NCI-H1048 (cell line): Measurements from ENCODE around the gene CCDC88C.

ENCODE experiments used
- DNase-seq: peaks from one replicate; lab custom pipeline; 2025; lab: John Stamatoyannopoulos, UW

CCDC88C gene

DNA sequence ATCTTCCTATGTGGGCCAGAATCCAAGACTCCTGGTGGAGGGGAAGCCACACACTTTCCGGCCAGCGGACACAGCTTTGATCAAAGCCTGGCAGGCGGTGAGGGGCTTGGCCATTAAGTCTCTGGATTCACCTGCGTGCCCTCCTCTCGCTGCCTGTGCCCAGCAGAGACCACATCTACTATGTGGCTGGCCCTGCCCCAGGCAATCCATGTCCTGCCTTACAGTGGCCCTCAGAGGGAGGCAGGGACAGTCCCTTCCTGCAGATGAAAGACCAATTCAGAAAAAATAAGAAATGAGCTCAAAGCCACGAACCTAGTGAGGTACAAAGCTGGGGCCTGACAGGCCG, 90.4 kb downstream of the CCDC88C start:
- DNase-seq, result no peak

GRCh38 chr14:91326514-91327249, 90.9 kb downstream of the CCDC88C start:
- no peak for DNase-seq

DNA sequence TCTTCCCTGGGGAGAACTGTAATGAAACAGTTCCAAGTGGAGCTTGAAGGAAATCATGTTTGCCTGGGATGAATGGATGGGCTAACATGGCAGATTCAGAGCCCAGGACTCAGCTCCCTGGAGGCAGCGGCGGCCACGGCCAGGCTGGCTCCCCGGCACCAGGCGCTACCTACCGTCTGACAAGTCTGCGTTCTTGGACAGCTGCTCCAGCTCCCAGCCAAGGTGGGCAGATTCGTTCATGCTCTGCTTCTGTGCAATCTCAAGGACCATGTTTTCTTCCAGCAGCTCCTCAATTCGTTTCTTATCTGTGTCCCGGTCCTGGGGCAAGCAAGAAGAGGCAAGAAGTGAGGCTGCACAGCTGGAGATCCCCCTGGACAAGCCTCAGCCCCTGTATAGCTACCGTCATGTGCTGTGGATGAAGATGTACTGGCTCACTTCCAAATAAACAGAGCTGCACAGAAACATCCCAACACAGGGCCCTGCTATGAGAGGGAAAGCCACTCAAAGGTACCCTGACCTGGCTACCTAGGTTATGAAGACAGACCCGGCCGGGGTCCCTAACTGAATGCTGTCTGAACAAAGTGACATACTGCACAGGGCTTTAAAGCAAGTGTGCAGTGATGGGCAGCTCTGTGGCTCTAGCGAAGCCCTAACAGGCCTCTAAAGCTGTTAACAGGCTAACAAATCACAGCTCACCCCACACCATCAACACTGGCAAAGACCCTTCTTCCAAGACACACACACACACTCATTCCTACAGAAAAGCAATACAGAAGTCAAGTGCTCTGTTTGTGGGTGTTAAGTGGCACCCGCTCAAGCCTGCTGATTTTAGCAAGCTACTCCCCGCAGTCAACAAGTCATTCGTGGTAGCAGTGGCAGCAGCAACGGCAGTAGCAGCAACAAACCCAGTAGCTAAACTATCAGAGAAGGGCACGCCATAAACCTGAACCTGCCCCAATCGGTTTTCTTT, 92.7 kb downstream of the CCDC88C start:
- no peak for DNase-seq

DNA sequence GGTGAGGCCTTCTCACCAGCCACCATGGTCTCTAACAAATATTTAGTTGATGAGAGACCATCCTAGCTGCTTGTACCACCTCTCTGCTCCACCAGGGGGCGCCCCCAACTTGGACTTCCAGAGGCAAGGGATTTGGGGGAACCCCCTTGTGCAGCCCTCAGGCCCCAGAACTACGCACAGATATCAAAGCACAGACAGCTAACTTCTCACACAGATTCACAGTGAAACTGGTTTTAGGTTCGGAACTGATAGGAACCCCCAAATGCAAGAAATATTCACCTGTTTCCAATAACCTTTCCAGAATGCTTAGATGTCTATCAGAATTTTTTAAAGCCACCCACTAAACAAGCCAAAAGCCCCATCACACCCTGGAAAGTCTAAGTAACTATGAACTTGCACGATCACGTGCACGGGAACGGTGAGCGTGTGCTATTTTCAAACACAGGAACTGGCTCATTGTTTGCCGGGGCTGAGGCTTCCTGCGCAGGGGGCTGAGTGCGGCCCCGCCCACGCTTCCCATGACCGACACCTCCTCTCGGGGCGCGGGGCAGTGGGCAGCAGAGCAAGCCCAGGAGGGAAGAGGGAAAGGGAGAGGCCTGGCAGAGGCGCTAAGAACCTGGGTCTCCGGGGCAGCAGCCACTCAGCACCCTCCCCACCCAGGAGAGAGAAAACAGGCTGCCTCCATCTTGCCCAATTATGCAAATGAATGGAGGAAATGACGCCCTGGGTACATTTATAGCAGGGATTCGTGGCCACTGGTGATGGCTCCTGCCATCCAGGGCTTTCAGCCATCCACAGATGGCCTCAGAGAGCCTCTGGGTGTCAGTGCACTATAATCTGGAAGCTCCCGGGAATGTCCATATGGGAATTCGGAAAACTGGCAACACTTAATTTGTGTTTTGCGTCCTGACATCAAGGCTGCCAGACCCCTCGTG, 93.7 kb downstream of the CCDC88C start:
- no peak for DNase-seq

DNA sequence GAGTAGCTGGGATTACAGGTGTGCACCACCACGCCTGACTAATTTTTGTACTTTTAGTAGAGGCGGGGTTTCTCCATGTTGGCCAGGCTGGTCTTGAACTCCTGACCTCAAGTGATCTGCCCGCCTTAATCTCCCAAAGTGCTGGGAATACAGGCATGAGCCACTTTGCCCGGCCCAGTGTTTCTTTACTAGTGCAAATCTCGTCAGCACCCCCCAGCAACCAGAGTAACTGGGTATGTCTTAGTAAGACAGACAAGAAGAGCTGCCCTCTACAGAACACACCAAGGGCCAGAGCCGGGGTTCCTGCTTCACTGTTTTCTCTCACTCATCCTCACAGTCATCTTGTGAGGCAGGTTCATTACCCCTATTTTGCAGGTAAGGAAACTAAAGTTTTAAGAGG, 94.6 kb downstream of the CCDC88C start:
- no peak for DNase-seq

DNA sequence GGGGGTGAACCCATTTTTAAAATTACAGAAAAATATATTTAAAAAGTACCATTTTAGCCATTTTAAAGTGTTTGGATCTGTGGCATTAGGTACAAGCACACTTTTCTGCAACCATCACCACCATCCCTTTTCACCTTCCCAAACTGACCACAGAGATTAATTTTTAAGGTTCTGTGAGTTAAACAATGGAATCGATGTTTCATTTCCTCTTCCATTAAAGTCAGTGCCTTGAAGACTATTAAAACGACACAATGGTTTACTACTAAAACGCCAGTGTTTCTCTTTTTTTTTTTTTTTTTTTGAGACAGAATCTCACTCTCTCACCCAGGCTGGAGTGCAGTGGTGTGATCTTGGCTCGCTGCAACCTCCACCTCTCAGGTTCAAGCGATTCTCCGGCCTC, 95.0 kb downstream of the CCDC88C start:
- no peak for DNase-seq

DNA sequence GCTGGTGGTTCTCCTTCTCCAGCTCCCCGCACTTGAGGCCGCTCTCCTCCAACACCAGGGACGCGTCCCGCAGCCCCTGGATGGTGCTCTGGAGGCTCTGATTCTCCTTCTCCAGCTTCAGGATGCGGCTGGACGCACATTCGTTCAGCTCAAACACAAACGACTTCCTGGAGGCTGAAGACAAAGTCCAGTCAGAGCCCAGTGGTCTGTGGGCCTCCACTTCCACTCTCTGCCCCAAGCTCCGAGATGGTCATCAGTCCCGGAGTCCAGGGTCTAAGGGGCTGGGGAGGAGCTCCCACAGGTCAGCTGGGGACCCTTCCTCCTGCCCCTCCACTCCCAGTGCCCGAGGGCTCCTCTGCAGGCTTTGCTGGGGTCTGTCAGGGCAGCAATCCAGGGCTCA, 96.5 kb downstream of the CCDC88C start:
- no peak for DNase-seq

GRCh38 chr14:91320266-91320665, 97.4 kb downstream of the CCDC88C start:
- no peak for DNase-seq

DNA sequence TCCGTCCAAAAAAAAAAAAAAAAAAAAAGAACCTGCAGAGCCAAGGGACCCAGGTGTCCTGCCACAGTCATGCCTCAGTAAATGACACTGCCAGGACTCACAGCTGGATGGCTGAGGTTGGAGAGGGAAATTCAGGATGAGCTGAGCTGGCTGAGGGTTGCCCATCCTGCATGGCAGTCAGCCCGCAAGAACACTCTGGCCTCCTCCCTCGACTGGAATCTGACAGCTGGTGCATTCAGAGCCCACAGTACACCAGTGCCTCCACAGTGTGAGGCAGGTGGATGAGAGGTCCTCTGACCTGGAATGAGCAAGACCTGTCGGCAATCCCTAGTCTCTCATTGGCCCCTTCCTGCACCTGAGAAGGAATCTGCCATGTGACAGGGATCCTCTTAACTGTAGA, 98.7 kb downstream of the CCDC88C start:
- no peak for DNase-seq

DNA sequence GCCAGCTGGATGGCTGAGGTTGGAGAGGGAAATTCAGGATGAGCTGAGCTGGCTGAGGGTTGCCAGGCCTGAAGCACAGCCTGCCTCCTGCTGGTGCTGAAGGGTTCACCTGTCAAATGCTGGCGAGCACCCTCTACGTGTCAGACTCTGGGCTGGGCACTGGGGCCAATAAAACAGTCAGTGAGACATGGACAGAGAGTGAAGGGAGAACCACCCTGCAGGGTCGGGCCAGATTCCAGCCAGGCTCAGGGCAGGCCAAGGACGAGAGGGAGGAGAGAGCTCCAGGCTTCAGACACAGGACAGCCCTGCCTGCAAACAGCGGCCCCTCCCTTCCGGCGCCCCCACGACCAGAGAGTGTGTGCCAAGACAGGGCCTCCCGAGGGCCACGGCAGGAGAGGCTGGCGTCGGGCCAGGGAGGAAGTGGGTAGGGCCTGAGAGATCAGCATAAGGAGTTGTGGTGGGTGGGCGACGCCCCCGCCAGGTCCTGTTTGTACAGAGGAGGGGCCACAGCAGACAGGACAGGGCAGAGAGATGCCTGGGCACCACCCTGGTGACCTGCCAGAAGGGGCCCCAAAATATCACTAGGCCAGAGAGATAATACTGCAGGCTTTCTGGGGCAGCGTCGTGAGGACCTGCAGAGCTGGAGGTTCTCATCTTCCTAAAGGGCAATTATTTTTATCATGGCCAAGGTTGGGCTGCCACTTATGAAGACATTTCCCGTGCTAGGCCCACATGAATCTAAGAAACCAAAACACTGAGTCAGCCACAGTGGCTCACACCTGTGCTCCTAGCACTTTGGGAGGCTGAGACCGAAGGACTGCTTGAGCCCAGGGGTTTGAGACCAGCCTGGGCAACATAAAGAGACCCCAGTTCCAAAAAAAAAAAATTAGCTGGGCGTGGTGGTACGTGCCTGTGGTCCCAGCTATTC, 100.0 kb downstream of the CCDC88C start:
- DNase-seq, result no peak

GRCh38 chr14:91316761-91317160, 100.9 kb downstream of the CCDC88C start:
- DNase-seq, result no peak

DNA sequence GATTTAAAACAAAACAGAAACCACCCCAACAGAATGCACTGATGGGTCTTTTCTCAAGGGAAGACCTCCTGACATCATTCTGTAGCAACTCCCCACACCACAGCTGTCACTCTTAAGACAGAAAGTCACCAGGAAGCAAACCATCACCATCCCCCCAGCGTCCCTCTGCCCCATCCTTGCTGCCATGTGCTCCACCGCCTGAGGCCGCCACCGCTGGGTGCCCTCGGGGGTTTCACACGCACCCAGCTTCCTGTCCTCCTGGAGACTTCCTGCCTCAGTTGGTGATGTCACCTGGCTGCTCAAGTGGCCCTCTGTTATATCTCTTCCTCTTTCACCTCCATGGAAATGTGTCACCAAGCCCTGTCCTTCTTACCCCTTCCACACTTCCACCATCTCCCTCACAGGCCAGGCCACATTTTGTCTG, 101.8 kb downstream of the CCDC88C start:
- no peak for DNase-seq

DNA sequence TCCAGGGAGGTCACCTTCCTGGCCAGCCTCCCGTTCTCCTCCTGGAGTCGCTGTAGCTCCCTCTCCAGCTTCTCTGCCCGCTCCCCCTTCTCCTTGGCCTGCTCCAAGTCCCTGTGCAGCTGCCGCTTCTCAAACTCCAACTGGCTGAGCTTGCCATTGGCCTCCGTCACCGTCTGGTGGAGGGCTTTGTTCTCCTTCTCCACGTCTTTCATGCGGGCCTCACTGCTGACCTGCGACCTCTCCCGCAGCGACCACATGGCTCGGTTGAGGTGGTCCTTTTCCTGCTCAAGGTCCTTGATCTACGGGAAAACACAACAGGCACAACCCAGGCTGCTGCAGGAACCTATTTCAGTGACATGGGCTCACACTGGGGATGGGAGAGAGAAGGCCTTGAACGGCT, 103.8 kb downstream of the CCDC88C start:
- no peak for DNase-seq

GRCh38 chr14:91313154-91313850, 104.3 kb downstream of the CCDC88C start:
- no peak for DNase-seq

- no peak for DNase-seq
These were observed 106.3 kb downstream of the CCDC88C start for GRCh38 chr14:91311284-91311662.

DNA sequence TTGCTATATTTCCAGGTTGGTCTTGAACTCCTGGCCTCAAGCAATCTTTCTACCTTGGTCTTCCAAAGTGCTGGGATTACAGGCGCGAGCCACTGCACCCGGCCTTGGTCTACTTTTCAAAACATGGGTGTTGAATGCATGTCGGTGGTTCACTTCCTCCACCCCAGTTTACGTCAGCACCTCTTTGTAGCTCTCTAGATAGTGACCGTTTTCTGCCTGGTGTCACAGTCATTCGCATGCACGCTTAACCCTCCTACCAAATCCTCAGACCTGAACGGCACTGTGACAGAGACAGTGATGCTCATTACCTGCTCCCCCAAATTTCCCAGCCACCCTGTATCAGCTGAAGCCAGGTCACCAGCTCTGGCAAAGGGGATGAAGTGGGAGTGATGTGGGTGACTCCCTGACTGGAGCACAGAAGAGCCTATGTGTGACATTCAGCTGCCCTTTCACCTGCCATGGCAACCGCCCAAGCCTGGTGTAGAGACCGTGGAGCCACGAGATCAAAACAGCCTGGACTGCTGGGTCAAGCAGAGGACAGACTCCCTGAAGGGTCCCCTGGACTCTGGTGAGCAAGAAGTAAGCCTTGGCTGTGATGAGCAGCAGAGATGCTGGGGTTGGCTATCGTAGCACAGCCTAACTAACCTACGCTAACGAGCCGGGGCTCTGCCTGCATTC, 106.9 kb downstream of the CCDC88C start:
- DNase-seq, result no peak

GRCh38 chr14:91309756-91310280, 107.8 kb downstream of the CCDC88C start:
- DNase-seq, result no peak

DNA sequence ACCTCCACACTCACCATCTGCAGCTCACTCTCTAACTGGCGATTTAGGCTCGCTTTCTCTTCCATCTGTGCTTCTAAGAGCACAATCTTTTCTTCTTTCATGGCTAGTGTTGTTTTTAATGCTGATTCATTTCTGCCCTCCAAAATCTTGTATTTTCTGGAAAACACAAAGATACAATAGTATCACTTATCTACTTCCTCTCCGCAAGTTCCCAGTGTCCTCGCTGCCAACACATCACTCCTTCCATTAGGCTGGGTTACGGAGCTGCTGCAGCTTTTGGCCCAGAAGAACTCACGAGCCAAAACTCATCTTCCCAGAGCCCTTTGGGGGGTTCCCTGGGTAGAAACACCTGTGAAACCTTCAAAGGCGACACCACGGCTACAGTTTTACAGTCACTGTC, 109.3 kb downstream of the CCDC88C start:
- no peak for DNase-seq

DNA sequence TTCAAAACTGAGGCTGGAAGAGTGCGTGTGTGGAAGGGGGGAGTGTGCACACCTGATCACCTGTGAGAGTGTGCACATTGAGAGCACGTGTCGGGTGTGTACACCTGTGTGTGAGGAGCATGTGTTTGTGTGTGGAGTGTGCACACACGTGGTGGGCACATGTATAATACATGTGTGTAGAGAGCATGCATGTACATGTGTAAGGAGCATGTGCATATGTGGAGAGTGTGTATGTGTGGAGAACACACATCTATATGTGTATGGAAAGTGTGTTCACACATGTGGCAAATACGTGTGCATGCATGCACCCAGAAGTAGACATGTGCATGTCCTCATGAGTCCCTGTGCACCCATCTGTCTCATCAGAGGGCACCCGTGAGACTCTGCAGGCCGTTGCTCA, 110.0 kb downstream of the CCDC88C start:
- DNase-seq, result no peak

- DNase-seq, result no peak
These were observed 110.6 kb downstream of the CCDC88C start for GRCh38 chr14:91307046-91307445.
